ENCODE data around the gene SNX5. TPM values are rescaled to one million over a fixed set of nuclear protein-coding genes. Genes with fewer than 3 reads are reported as not detected.

Gene SNX5
- total and polyA plus RNA-seq, 2 of the 13 experiments (the other 11 are each of a cell fraction or from before 2014, with no cell fraction given): 664 to 1,040 TPM

DNA sequence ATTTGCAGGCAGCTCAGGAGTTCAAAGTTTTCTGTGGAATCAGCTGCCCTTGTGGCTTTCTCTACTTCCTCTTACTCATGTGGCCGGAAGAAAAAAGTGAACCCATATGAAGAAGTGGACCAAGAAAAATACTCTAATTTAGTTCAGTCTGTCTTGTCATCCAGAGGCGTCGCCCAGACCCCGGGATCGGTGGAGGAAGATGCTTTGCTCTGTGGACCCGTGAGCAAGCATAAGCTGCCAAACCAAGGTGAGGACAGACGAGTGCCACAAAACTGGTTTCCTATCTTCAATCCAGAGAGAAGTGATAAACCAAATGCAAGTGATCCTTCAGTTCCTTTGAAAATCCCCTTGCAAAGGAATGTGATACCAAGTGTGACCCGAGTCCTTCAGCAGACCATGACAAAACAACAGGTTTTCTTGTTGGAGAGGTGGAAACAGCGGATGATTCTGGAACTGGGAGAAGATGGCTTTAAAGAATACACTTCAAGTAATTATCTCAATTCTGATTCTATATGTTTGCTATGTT is 1.4 kb upstream of the SNX5 start (continued):
- no peak for TF ChIP-seq ZBTB46 (CRISPR knock-in tag; IDR thresholded peaks at IDR 0.05; ENCODE audit: borderline replicate concordance)
- TF ChIP-seq HNRNPH1 (optimal IDR thresholded peaks at IDR 0.05; ENCODE audit: low read depth, low read length): no peak
- TF ChIP-seq SP1 (IDR thresholded peaks at IDR 0.05): no peak
- no peak for TF ChIP-seq SP1 (CRISPR knock-in tag; IDR thresholded peaks at IDR 0.05)
- TF ChIP-seq ZFAT (CRISPR knock-in tag; conservative IDR thresholded peaks at IDR 0.05): peak; percentile 98
- TF ChIP-seq SNAPC2 (CRISPR knock-in tag; IDR thresholded peaks at IDR 0.05): no peak; the same call in 1 of the 2 replicates
- TF ChIP-seq ZKSCAN8 (CRISPR knock-in tag; IDR thresholded peaks at IDR 0.05; ENCODE audit: borderline replicate concordance): no peak
- TF ChIP-seq ZSCAN9 (CRISPR knock-in tag; IDR thresholded peaks at IDR 0.05; ENCODE audit: borderline replicate concordance): no peak
- TF ChIP-seq GZF1 (CRISPR knock-in tag; IDR thresholded peaks at IDR 0.05): no peak
- no peak for TF ChIP-seq REXO4 (CRISPR knock-in tag; IDR thresholded peaks at IDR 0.05; ENCODE audit: borderline replicate concordance)
- TF ChIP-seq TCF12 (IDR thresholded peaks at IDR 0.05): no peak
- TF ChIP-seq TCF12 (CRISPR knock-in tag; IDR thresholded peaks at IDR 0.05): no peak
- TF ChIP-seq ZNF749 (CRISPR knock-in tag; IDR thresholded peaks at IDR 0.05; ENCODE audit: borderline replicate concordance): no peak
- TF ChIP-seq, protein P1, sequence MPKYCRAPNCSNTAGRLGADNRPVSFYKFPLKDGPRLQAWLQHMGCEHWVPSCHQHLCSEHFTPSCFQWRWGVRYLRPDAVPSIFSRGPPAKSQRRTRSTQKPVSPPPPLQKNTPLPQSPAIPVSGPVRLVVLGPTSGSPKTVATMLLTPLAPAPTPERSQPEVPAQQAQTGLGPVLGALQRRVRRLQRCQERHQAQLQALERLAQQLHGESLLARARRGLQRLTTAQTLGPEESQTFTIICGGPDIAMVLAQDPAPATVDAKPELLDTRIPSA (CRISPR knock-in tag; IDR thresholded peaks at IDR 0.05; ENCODE audit: borderline replicate concordance): no peak
- no peak for TF ChIP-seq ZNF652 (CRISPR knock-in tag; IDR thresholded peaks at IDR 0.05; ENCODE audit: borderline replicate concordance, low read depth)
- TF ChIP-seq ZFP82 (CRISPR knock-in tag; IDR thresholded peaks at IDR 0.05; ENCODE audit: borderline replicate concordance): peak; percentile 83; the same call in 1 of the 2 replicates
- no peak for TF ChIP-seq TSC22D2 (CRISPR knock-in tag; IDR thresholded peaks at IDR 0.05; ENCODE audit: borderline replicate concordance)
- no peak for TF ChIP-seq ZHX1 (CRISPR knock-in tag; IDR thresholded peaks at IDR 0.05; ENCODE audit: low read depth)
- TF ChIP-seq ZC3H13 (CRISPR knock-in tag; IDR thresholded peaks at IDR 0.05): no peak
- no peak for TF ChIP-seq BORCS8-MEF2B (CRISPR knock-in tag; IDR thresholded peaks at IDR 0.05)
- TF ChIP-seq, protein P2, sequence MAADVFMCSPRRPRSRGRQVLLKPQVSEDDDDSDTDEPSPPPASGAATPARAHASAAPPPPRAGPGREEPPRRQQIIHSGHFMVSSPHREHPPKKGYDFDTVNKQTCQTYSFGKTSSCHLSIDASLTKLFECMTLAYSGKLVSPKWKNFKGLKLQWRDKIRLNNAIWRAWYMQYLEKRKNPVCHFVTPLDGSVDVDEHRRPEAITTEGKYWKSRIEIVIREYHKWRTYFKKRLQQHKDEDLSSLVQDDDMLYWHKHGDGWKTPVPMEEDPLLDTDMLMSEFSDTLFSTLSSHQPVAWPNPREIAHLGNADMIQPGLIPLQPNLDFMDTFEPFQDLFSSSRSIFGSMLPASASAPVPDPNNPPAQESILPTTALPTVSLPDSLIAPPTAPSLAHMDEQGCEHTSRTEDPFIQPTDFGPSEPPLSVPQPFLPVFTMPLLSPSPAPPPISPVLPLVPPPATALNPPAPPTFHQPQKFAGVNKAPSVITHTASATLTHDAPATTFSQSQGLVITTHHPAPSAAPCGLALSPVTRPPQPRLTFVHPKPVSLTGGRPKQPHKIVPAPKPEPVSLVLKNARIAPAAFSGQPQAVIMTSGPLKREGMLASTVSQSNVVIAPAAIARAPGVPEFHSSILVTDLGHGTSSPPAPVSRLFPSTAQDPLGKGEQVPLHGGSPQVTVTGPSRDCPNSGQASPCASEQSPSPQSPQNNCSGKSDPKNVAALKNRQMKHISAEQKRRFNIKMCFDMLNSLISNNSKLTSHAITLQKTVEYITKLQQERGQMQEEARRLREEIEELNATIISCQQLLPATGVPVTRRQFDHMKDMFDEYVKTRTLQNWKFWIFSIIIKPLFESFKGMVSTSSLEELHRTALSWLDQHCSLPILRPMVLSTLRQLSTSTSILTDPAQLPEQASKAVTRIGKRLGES (CRISPR knock-in tag; IDR thresholded peaks at IDR 0.05; ENCODE audit: borderline replicate concordance): no peak
- no peak for TF ChIP-seq E2F5 (CRISPR knock-in tag; conservative IDR thresholded peaks at IDR 0.05)
